Activated T-cell treated with anti-CD3 and anti-CD28 coated beads, Interleukin-2, amount 50 U/mL, for 48 hours (primary cell): ENCODE data around the gene CASQ2.
"Not testable (repeated sequence)": the region's sequence is repeated elsewhere in the genome, so short reads cannot be mapped to it uniquely, and the experiment has no call there.

Source experiments
- DNase-seq, 2 experiments: peaks; one replicate each; pipeline ENCODE4 v3.0.0-alpha.2; 2020

CASQ2 gene

DNA sequence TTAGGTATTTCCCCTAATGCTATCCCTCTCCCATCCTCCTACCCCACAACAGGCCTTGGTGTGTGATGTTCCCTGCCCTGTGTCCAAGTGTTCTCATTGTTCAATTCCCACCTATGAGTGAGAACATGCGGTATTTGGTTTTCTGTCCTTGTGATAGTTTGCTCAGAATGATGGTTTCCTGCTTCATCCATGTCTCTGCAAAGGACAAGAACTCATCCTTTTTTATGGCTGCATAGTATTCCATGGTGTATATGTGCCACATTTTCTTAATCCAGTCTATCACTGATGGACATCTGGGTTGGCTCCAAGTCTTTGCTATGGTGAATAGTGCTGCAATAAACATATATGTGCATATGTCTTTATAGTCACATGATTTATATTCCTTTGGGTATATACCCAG, 10.6 kb upstream of the CASQ2 start:
- DNase-seq: not testable (repeated sequence)

DNA sequence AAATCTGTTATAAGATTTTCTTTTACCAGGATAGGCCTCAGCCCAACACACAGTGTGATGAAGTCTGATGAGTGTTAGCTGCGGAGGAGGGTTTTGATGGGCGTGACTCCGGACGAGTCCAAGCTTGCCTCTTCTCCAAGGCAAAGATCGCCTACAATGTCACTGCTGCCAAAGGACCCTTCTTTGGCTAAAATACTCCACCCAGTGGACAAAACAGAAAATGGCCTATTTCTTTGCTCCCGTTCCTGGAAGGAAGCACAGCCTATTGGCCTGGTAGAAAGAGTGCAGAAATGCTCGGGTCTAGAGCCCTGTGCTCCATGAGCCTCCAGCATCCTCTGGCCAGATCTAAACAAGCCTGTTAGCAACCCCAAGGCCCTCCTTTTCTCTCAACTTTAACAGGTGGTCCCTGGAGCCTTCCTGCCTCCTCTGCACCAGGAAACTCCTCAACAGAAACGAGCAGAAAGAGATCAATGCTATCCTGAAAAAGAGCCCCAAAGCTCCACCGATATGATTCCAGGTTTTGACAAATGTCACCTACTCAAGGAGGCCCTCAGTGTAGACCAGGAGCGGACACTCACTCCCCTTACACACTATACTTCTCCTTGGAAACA, 3.4 kb upstream of the CASQ2 start:
- peak; percentile 18 to 26 for DNase-seq

DNA sequence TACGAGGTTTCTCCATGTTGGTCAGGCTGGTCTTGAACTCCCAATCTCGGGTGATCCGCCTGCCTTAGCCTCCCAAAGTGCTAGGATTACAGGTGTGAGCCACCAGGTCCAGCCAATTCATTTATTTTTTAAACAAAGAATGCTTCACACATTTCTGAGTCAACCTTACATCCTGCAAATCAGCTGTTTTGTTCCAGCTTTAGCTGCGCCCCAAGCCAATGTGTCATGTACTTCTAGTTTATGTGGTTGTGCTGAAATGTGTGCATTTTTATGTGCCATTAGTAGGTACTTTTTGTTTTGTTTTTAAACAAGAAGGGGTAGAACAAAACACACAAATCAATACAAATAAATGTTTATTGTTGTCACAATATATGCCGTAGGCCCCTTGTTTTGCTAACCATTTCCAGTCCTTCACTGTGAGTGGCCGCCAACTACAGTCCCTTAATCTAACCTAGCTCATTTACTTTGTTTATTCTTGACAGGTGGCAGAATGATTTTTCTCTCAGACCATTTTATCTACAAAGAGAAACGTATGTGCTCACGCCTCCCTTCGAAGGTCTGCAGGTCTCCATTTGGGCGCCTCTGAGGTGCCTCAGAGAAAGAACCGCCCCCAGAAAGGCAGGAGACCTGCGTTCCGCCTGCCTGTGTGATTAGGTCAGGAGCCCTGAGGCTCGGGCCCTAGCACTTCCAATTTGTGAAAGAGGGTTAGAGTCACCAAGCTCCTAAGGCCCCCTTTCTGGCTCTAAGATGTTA, 2.8 kb upstream of the CASQ2 start:
- DNase-seq: no peak

DNA sequence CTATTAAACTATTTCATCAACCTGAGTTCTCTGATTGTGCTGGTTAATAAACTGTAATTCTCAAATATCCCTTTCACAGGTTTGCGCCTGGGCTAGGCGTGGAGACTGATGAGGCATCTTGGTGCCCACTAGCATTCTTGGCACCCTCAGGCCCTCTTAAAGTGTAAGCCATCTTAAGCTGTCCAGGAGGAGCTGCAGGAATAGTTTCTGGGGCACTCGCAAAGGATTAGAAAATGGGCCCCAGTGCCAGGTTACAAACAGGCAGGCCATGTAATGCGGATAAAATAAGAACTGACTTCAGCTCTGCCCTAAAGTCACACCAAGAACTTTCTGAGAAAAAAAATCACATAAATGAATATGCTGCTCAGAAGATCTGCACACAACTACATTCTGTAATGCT, 1.1 kb downstream of the CASQ2 start:
- no peak for DNase-seq

DNA sequence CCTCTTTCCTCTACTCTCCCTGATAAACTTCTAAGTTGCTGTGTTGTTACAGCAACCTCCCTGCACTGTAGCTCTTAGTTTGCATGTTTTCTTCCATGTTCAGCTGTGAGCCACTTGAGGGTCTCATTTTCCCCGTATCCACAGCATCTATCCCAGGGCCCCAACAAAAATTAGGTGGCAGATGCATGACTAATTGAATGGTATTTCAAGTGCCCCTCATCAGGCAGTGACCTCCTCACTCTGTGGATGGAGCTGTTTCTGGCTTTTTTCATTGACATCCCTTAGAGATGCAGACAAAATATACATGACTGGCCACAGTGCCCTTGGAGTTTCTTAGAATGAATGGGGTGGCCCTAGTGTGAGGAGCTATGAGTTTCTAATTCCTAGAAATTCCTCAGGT, 3.4 kb downstream of the CASQ2 start:
- DNase-seq: no peak

DNA sequence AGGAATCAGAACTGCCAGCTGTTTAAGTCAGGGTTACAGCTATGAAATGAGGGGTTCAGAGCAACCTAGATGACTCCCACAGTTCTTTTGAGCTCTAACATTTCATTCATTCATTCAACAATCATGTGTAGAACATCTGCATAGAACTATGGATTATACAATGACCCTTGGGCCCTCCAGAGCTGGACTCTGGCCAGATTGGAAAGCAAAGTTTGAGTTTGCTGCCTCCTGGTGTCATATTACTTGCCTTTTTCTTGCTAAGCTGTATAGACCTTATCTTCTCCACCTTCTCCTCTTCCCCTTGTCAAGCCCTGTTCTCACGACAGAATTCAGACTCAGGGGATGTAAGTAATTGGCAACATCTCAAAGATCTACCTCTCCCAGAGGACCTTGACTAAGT, 4.0 kb downstream of the CASQ2 start:
- DNase-seq: no peak

DNA sequence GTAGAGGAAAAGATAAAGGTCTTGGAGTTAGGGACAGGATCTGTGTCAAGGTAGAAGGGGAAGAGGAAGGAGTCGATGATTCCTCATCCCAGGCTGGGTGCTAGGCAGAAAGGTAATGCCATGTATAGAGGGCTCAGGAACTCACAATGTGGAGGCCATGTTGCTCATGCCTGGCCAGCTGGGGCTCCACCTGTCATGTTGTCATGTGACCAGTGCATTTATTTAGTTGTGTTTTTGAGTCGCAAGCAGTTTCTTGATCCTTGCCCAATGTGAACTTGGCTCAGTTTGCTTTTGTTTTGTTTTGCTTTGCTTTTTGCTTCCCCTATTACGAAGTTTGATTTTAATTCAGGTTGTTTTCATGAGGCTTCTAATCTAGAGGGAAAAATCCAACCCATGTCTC, 5.7 kb downstream of the CASQ2 start:
- DNase-seq: no peak

DNA sequence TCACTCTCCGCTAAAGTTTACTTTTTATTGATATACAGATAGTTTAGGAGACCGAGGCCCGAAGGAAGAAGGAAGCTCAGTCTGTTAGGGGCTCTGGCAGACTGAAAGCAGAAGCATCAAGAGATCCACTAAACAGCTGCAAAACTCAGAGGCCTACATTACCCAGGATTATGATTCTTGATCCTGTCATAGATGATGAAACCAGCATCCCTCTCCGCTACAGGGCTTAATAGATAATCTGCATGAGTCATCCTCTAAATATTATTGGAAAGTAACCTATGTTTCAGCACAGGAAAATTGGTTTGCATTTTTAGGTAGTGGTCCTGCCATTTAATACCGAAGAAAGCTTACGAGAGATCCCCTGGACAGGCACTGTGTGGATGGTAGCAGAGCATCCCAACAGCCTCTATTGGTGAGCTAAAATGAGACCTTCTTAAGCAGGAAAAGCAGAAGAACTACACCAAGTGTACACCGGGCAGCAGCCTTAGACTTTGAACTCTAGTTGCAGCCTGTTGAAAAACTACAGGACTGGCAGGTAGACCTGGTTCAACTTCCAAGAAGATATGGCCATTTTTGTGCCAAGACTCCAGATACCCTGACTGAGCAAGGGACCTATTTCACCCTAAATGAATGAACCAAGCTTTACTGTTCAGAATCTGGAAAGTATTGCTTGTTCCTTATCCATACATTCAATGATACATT, 6.8 kb downstream of the CASQ2 start:
- DNase-seq: no peak

DNA sequence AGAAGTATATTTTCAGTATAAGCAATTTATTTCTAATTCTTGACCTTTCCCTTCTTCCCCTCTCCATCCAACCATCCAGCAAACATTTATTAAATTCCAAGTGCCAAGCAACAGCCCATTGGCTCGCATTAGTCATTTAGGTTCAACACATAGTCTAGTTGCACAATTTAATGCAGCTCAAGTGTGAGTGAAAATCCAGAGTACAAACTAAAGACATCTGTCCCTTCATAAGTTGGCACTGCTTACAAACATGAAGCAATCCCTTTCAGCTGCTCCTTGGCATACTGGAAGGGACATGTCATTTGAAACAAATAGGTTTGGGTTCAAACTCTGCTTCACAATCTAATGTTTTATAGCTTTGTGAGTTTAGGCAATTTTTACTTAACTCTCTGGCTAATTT, 10.7 kb downstream of the CASQ2 start:
- DNase-seq: no peak

DNA sequence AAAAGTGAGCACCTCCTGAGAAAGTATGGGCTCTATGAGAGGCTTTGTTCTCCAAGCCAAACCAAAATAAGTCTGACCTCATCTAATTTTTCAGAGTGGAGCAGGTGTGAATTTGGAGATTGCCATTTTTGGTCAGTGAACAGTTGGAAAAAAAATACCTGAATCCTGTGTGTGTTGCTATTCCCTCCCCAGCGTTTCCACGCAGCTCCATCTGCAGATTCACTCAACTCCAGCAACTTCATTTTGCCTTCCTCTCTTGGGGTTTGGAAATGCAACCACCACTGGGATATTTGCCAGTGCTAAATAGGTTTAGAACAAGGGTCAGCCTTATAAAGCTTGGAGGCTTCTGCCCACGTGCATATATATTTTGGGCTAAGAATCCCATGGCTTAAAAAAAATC, 11.2 kb downstream of the CASQ2 start:
- no peak for DNase-seq

DNA sequence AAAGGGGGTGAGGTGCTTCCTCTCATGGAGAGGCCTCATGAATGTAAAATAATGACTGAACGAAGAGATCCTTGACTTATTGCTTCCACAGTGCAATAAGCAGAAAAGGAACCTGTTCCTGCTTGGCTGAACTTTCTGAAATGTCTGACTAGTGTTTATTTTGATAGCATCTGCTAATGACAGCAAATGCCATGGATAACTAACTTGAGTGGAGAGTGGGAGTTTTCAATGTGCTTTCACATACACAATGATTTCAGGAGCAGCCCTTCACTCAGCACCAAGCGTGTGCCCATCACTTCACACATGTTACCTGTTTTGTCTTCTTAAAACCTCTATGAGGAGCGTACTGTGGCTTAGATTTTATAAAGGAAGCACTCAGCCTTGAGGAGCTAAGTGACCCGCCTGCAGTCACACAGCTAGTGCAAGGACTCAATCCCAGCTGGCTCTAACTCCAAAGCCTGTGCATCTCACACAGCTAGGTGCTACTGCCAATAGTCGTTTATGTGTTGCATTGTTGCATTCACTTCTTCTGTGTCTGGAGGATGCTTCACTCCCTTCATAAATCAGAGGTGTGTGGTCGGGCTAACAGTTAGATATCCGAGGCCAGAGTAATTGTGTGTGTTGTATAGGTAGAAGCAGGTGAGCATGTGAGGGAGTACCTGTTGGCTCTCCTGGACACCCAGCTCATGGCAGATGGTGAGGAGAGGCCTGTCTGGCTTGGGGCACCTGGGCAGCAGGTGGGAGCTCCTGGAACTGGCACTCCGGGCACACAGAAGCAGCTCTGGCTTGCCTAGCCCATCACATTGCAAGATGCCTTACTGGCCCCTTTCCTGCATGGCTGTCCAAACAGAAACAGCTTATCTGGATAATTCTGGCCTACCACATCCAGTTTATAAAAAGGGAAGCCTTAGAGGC, 12.8 kb downstream of the CASQ2 start:
- DNase-seq: no peak

DNA sequence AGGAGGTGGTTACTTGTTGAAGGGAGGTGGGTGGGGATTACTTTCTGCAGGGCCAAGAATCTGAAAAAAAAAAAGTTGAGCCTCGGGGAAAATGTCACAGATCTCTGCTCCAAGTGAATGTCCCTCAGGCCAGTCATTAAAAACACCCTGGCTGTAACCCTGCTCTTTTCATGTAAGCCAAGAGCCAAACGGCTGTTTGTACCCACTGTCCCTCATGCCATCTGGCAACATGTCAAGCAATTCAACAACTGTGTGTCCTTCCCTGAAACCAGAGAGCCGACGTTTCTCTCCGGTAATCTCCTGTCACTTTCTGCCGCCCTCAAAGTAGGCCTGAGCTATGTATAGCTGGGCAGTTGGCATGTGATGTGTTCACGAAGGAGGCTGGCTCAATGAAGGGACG, 14.7 kb downstream of the CASQ2 start:
- no peak for DNase-seq

DNA sequence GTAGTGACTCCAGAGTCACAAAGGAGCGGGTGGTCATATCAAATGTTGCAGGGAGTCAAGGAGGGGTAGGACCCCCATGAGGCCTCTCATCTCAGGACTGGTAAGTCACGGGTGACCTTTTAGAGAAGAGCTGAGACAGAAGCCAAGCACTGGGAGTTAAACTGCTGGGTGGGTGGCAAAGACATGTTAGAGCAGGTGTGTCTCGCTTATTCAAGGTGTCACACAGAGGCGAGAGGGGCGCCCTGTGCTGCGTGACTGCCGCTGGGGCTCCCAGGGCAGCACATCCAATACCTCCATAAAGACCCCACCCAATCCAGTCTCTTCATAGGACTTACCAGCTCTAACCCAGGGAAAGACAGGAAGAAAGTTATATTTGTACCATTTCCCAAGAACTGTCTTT, 15.2 kb downstream of the CASQ2 start:
- no peak for DNase-seq

DNA sequence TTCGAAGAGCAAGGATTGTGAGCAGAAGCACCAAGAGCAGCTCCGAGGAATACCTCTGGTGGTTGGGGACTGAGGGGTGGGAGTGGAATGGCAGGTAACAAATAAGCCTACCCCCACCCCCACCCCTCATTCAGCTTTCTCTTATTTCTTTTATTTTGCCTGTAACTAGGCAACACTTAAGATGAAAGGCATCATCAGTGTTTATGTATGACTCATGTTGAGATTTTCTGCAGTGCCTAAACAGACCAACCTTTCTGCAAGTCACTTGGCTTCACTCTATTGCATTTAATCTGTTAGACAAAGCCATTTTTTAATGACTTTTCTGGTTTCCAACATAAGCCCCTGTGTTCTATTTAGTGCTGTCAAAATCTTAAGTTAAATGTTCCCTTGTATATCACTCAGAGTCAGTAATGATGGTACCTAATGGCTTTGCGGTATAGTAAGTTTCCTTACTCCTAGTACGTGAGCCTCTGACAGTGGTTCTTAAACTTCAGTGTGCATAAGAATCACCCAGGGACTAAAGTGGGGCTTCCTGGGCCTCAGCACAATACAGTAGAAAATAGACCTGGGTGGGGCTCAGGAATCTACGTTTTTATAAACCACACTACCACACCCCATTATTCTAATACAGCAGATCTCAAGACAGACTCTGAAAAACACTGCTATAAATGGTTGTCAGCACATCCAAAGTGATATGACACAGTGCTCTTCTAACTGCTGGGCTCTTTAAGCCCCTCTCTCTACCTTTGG, 19.9 kb downstream of the CASQ2 start:
- DNase-seq: no peak

DNA sequence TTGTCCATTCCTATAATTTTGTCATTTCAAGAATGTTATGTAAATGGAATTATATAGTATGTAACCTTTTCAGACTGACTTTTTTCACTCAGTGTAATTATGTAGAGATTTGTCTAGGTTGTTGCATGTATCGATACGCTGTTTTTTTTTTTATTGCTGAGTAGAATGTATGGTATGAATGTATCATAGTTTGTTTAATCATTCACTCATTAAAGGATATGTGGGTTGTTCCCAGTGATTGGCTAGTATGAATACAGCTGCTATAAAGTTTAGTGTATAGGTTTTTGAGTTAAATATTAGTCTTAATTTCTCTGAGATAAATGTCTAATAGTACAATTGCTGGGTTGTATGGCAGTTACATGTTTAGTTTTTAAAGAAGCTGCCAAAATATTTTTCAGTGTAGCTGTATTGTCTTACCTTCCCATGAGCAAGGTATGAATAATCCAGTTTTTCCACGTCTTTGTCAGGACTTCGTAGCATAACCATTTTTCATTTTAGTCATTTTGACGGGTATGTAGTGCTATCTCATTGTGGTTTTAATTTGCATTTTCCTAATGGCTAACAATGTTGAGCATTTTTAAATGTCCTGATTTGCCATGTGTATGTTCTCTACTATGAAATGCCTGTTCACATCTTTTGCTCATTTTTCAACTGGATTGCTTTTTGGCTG, 22.4 kb downstream of the CASQ2 start:
- DNase-seq: no peak

DNA sequence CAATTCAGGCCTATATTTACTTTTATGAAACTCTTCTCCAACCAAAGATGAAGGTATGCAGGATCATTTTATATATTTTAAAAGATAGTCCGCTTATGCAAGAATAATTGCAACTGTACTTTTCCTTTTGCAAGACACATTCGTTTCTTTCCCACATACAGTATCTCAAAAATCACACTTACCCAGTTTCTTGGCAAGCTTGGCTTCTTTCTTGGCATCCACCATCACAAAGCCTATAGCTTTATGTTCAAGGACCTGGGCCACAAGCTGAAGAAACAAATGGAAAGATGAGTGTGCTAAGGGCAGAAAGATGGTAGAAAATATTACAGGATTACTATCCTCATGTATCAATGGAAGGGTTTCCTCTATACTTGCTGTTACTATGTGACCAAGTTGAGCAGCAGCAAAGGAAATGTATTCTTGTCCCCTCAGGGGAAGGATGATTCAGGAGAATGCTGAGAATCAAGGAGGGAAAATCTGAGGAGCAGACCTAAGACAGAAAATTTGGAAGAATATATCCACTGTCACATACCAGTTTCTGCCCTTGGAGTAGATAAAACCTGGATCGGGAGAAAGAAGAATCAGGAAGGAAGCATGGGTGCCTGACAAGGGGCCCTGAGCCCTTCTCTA, 23.8 kb downstream of the CASQ2 start:
- DNase-seq: no peak

DNA sequence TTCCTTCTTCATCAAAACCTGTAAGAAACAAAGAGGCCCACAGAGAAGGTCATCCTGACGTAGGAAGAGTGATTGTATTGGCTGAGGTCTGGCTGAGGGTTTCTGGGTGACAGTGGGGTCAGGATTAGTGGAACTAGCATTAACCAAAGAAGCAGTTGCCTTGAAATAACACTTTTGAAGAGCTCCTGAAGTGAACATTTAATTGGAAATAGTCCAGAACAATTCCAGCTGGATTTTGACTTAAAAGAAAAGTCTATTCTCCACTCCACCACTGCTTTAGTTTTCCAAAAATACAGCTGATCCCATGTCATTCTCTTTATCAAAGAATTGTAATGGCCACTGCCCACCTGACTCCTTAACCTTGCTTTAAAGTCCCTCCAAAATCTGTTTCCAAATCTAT, 27.7 kb downstream of the CASQ2 start:
- DNase-seq: no peak

DNA sequence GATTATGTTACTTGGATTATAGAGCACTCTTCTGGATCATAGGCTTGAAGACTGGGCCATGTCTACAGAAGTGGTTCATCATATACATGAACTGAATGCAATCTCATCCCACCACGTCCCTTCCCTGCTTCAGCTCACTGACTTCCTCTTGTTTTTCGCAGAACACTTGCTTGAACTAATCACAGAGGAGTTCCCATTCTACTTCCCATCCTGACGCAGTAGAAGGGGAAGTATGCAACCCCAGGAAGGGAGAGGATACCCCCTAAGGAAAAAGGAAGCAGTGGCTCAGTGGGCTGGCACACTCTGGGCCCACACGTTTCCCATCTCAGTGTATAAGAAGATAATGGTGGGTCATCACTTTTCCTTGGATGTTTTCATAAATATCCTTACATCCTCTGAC, 36.2 kb downstream of the CASQ2 start:
- DNase-seq: no peak

DNA sequence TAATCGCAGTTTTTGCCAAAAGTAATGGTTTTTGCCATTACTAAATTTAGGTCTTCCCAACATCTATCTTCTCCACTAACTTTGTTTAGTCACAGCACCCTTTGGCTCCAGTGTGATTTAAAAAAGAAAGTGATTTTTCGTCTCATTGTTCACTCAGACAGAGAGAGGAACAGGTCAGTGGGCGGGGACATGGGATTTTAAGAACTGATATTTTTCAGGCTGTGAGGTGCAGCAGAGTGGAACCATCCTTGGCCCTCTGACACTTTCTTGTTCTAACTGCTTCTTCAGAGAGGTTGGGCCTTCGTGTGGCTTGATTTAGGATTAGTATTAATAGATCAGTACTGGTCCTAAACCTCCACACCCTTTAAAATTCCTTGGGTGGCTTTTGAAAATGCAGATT, 38.8 kb downstream of the CASQ2 start:
- DNase-seq: no peak

DNA sequence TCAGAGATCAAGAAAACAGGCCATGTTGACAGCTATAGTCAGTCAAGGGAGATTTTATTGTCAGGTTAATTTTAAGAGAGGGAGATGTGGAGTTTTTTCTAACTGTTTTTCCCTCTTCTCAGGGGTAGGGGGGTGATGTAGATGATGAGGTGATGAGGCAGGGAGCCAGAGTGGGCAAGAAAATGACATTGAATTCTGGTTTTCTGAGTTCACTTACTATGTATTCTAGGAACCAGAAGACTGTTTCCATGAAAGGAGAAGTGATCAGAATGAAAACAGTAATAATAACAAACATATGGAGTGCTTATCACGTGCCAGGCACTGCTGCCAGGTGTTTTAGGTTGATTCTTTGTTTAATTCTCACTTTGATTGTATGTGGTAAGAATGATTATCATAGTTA, 40.2 kb downstream of the CASQ2 start:
- DNase-seq: no peak

DNA sequence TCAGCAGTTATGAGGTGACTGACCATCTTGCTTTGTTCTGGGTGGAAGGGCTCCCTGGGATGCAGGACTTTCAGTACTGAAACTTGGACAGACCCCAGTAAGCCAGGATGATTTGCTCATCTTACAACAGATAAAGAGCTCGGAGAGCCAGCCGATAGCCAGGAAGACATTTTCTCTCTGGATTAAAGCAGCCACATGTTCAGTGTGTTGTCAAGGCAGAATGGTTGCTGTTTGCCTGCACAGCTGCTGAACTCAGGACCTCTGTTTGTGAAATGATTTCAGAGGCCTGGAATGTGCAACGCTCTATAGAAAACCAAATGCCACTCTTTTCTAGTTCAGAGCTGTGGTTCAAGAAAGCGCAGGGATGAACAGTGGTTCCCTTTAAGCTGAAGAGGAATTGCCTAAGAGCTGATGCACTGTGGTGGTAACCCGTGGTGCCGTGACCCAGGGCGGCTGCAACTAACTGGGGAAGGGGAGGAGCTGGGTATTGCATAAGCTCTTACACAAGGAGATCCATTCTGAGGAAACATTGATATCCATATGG, 40.7 kb downstream of the CASQ2 start:
- DNase-seq: no peak
